K562 (cell line): ENCODE results near the gene RPLP2.

Experiments
- CGGBP1 ChIP-seq: fragments of 250-450 bp; sonication (Bioruptor Pico); IDR thresholded peaks from 2 replicates; pipeline ENCODE4 v1.9.0; 2021; ENCODE audit warnings: mild to moderate bottlenecking
- CTCF ChIP-seq, 3 experiments: IDR thresholded peaks in 2 of 3; conservative IDR thresholded peaks in 1 of 3; 2 replicates each; pipeline ENCODE4 v1.5.1; 2011 to 2012; ENCODE audit warnings: low read length in 3 of 3, mild to moderate bottlenecking in 3 of 3, control low read depth in 2 of 3, improper control_type of control experiment in 1 of 3, inconsistent platforms in 1 of 3, low read depth in 1 of 3, mixed read lengths in 1 of 3, moderate library complexity in 1 of 3; ENCODE audit not compliant: insufficient read depth in 2 of 3
- FOXJ3 ChIP-seq: sonication (generic); formaldehyde crosslinking; IDR thresholded peaks from 2 replicates; pipeline ENCODE4 v1.4.0; 2020; ENCODE audit warnings: mild to moderate bottlenecking, missing genetic modification reagents
- KDM1A ChIP-seq, 2 experiments: fragments of 450-650 bp; IDR thresholded peaks; 2 replicates each; pipeline ENCODE4 v1.6.1; 2016; ENCODE audit warnings: mild to moderate bottlenecking in 2 of 2
- ZNF121 ChIP-seq: sonication (generic); formaldehyde crosslinking; conservative IDR thresholded peaks from 2 replicates; pipeline ENCODE4 v1.8.0; 2022; ENCODE audit warnings: missing genetic modification reagents
- ZNF551 ChIP-seq: fragments of 250-450 bp; sonication (Bioruptor Pico); IDR thresholded peaks from 2 replicates; pipeline ENCODE4 v1.5.0; 2021; ENCODE audit warnings: mild to moderate bottlenecking, moderate library complexity

GRCh38 chr11:812390-812789, 2.6 kb downstream of the RPLP2 start:
- TF ChIP-seq CGGBP1 (CRISPR knock-in tag) (no peak), ZNF551 (CRISPR knock-in tag) (no peak), ZNF121 (CRISPR knock-in tag) (no peak), CTCF (IDR thresholded peaks at IDR 0.05 in 2 of 3, conservative IDR thresholded peaks at IDR 0.05 in 1 of 3; ENCODE audit: insufficient read depth in 2 of 3, low read depth in 1 of 3, low read length in 3 of 3) (no peak), FOXJ3 (CRISPR knock-in tag) (no peak), KDM1A (IDR thresholded peaks at IDR 0.05) (no peak)
